Activated effector memory CD4-positive, alpha-beta T cell treated with anti-CD3 and anti-CD28 coated beads, Interleukin-2, amount 50 U/mL, for 16 hours (primary cell): ENCODE data around the gene ADAMTS13.
"Not testable (repeated sequence)": the region's sequence is repeated elsewhere in the genome, so short reads cannot be mapped to it uniquely, and the experiment has no call there.

Experiments
- DNase-seq: peaks from one replicate; pipeline ENCODE4 v3.0.0-alpha.2; 2020

Gene ADAMTS13

DNA sequence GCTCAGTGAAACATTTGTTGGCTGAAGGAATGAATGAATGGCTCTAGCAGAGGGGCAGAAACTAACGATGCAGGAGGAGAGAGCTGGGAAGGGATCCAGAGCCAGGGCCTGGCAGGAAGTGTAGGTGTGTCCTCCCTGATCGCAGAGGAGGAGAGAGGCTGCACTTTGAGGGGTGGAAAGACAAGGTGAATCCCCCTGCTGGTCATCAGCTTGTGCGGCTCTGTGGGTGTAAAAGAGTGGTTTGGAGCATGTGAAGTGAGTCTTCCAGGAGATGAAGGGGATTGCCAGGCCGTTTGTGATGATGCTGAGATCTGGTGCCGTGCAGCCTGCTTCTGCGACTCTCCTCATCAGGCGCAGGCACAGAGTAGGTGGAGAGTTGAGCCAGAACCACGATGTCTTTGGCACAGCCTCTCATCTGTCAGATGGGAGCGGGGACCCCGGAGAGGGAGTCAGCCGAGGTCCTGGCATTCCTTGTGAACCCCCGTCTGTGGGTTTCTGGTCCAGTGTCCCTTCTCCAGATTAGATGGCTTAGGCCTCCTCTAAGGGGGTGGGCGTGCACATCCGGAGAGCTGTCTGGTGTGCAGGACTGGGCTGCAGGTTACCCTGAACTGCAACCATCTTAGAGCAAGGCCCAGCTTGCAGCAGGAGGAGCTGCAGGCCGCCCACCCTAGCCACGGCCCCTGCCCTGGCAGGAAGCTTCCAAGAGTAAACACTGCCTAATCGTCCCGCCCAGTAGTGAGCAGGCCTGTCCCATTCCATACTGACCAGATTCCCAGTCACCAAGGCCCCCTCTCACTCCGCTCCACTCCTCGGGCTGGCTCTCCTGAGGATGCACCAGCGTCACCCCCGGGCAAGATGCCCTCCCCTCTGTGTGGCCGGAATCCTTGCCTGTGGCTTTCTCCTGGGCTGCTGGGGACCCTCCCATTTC lies at the start of gene ADAMTS13:
TSS of gene ADAMTS13 (plus strand) at position 753 of the 928 bp plus-strand sequence. CDS start at position 830, 77 bp downstream.
- peak; percentile 67 for DNase-seq

DNA sequence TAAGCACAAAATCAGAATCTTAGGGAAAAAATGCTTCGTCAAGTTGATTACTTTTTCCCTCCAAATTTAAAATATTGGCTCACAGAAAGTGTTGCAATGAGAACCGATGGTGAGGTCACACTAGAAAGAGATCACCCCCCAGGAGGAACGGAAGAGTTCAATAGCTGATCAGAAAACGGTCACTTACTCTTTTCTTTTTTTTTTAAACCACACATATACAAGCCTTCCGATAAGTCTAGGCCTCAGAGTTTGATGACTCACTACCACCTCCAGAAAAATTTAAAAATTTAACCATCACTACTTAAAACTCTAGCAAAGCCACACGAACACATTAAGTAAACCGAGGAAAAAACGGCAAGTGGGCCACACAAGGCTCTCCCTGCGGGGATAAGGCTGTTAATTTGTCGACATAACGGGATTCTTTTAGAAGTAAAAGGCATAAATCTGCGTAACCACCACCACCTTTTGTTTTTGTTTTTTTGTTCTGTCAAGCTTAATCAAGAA lies 47.5 kb upstream of the ADAMTS13 start:
- no peak for DNase-seq

- peak; percentile 72 for DNase-seq
These were observed 46.9 kb upstream of the ADAMTS13 start for GRCh38 chr9:133375116-133375723.

GRCh38 chr9:133375724-133376654 lies 46.2 kb upstream of the ADAMTS13 start, which contains the start of the genes STKLD1 and SURF4:
Gene STKLD1 (plus strand): TSS chr9:133376366. CDS start chr9:133376474, 108 bp downstream.
Gene SURF4 (minus strand): TSS chr9:133376060. CDS start chr9:133375969, 91 bp downstream.
- peak; percentile 98 for DNase-seq

DNA sequence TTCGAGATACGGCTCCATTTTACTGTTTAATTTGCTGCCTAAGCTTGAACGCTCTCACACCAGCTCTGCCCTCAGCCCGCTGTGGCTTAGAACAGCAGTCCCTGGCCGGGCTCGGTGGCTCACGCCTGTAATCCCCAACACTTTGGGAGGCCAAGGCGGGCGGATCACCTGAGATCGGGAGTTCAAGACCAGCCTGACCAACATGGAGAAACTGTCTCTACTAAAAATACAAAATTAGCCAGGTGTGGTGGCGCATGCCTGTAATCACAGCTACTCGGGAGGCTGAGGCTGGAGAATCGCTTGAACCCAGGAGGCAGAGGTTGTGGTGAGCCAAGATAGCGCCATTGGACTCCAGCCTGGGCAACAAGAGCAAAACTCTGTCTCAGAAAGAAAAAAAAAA lies 44.9 kb upstream of the ADAMTS13 start:
- not testable (repeated sequence) for DNase-seq

DNA sequence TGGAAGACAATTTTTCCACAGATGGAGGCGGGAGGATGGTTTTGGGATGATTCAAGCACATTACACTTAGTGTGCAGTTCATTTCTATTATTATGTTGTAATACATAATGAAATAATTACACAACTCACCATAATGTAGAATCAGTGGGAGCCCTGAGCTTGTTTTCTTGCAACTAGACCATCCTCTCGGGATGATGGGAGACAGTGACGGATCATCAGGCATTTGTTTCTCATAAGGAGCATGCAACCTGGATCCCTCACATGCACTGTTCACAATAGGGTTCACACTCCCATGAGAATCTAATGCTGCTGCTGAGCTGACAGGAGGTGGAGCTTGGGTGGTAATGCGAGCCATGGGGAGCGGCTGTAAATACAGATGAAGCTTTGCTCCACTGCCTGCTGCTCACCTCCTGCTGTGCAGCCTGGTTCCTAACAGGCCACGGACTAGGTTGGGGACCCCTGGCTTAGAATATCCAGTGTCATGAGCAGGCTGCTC lies 44.4 kb upstream of the ADAMTS13 start:
- no peak for DNase-seq

DNA sequence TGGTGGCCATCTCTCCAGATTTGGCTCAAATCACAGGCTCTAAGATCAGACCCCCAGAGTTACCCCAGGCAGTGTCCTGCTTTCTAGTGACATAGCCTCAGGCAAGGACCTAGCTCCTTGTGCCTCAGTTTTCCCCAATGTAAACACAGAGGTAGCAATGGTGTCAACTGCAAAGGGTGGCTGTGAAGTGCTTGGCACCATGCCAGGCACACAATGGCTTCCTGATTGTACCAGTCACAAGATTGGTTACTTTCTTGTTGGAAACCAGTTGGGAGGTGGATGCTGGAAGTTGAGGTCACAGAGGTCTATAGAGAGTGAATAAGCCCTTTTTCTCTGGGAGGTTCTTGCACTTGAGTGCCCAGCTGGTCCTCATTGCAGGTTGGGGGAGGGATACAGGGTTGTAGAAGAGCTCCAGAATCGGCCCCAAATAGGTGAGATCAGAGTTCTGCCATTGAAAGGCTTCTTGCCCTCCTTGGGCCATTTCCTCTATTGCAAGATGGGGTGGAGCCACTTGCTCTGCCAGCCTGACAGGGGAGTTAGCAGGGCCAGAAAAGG lies 43.7 kb upstream of the ADAMTS13 start:
- no peak for DNase-seq

DNA sequence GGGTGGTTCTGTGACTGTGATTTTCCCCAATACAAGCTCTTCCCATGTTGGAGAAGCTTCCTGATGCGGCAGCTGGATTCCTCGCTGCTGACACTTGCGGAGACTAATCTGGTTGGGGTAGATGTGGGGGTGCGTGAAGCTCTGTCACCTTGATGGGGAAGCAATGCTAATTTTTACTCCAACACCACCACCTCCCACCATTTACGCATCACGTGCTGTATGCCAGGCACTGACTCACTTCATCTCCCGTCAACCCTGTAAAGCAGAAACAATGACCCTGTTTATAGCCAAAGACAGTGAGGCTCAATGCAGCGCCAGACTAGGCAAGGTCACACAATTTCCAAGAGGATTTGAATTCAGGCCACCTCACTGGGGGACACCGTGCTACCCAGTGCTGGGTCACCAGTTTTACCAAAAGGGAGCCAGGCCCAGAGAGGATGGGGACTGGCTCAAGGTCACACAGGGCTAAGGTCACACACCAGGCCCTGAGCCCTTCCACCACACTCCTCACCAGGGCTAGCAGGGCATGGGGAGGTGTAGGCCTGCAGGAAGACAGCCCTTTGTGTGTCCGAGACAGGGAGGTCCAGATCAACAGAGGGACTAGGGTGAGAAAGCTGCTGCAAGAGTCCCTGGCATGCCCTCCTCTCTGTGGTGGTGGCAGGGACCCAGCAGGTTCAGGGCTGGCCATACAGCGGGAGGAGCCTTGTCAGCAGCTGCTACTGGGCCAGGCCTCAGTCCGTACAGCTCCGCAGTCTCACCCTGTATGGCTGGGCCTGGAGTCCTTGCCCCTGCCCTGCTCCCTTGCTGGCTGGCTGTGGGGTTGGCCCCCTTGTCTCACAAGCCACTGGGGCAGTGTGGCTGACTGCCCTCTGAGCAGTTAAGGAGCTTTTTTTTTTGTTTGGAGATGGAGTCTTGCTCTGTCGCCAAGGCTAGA lies 42.7 kb upstream of the ADAMTS13 start:
- DNase-seq, result no peak

- no peak for DNase-seq
These were observed 41.4 kb upstream of the ADAMTS13 start for GRCh38 chr9:133380734-133381133.

- DNase-seq, result no peak
These were observed 39.5 kb upstream of the ADAMTS13 start for GRCh38 chr9:133382507-133383141.

- DNase-seq, result no peak
These were observed 38.7 kb upstream of the ADAMTS13 start for GRCh38 chr9:133383438-133383837.

DNA sequence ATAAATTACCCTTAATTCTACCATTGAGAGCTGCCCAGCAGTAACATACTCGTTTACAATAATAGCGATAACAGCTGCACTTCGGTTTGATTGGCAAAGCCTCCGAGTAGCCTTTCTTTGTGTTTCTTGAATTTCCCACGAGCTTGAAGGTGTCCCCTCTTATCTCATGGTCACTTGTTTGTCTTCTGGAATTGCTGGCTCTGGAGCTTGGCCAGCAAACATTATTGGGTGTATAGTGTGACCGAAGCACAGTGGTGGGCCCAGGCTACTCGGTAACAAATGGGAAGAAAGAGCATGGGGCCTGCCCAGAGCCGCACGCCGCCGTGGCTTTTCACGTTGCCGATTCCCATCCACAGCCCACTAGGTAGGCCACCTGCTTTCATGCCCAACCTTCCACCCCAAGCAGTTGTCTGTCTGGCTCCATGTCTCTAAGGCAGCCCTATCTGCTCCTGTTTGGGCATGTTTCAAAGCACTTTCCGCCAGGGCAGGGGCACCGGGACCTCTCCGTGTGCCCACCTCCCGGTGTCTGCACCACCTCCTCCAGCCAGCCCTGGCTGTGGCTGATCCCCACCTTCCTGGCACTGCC lies 37.3 kb upstream of the ADAMTS13 start:
- DNase-seq, result no peak

DNA sequence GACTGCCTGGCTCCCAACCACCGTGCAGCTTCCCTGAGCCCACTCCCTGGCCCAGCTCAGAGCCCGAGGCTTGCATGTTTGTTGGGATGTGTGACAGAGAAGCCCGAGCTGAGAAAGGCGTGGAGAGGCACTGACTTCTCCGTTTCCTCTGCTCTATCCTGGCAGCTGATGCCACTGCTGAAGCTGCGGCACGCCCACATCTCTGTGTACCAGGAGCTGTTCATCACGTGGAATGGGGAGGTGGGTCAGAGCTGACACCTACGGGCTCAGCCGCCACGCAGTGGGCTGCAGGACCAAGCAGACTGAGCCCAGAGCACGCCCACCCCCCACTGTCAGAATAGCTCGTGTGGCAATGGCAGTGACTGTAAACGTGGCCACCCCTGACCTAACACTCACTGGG lies 36.7 kb upstream of the ADAMTS13 start:
- DNase-seq, result no peak

DNA sequence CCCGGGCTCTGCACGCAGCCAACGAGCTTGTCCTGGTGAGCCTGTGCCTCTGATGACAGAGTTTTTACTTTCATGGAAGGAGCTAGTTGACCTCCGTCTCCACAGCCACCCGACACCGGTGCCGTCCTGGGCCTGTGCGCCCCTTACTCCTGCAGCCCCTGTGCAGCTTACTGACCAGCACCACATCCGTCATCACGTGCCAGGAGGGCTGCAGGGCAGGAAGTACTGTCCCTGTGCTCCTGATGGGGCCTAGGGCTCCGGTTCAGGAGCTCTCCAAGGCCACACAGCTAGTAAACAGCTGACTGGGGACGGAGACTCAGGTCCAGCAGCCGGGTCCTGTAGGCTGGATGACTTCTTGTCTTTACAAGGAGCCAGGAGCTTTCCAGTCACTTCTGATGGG lies 35.8 kb upstream of the ADAMTS13 start:
- no peak for DNase-seq

- no peak for DNase-seq
These were observed 34.5 kb upstream of the ADAMTS13 start for GRCh38 chr9:133387680-133388079.

DNA sequence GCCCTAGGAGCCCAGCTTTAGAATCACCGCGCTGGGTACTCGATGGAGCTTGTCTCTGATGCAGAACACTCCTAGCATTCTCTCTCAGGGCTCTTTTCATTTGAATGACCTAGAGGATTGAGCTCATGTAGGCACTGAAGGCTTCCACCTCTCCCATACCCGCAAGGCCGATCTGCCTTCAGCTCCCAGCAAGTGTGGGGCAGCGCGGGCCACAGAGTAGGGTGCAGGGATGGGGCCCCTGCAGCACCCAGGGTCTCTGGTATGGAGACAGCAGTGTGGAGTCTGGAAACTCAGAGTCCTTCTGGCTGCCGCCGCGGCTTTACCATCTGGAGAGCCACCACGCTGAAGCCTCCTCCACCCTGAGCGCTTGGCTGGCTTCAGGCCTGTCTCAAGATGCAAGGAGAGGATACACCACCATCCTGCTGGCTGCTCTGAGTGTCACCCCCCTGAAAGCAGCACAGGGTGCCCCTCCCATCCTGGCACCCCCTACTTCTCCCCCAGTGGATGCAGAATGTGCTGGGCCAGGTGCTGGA lies 33.1 kb upstream of the ADAMTS13 start:
- no peak for DNase-seq

GRCh38 chr9:133389562-133389961 lies 32.6 kb upstream of the ADAMTS13 start:
- no peak for DNase-seq

DNA sequence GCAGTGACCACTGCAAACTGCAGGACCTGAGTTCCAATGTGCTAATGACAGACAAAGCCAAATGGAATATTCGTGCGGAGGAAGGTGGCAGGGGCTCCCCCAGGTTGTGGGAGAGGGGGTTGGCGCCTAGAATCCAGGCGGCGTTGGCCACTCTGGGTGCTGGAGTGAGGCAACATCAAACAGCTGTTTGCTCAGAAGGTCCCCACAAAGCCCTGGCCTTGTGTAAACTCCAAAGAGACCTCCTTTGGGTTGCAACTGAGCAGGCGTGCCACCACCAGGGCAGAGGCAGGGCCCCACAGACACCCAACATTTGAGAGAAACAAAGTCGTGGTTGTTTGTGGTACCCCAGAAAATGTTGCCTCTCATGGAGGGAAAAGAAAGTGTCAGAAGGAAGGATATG lies 31.5 kb upstream of the ADAMTS13 start:
- no peak for DNase-seq

GRCh38 chr9:133391449-133391848 lies 30.7 kb upstream of the ADAMTS13 start:
- not testable (repeated sequence) for DNase-seq

DNA sequence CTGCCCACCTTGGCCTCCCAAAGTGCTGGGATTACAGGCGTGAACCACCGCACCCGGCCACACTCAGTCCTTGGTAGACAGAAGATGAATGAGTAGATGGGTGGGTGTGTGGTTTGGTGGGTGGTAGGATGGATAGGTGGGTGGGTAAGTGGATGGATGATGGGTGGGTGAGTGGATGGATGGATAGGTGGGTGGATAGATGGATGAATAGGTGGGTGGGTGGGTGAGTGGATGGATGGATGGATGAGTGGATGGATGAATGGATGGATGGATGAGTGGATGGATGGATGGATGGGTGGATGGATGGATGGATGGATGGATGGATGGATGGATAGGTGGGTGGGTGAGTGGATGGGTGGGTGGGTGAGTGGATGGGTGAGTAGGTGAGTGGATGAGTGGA lies 29.9 kb upstream of the ADAMTS13 start:
- DNase-seq, result not testable (repeated sequence)
